Activated CD8-positive, alpha-beta T cell treated with anti-CD3 and anti-CD28 coated beads, Interleukin-2, amount 10 ng/mL, durations not matched to agents 7 days and 5 days (primary cell): ENCODE results near the gene HOMER2. TPM values are rescaled to one million over a fixed set of nuclear protein-coding genes. Genes with fewer than 3 reads are reported as not detected.

ENCODE experiments used
- ATAC-seq: fragments of 150-1000 bp; cut with Tn5 transposase; one replicate; pipeline ENCODE4 v1.10.0; 2021; ENCODE audit warnings: moderate library complexity
- CTCF ChIA-PET: fragments of 350-600 bp; sonication (Branson Sonifier 250); formaldehyde crosslinking; loops from one replicate; lab custom pipeline; 2021; ENCODE audit warnings: antibody characterized with exemption; lab: Charles Lee
- POLR2A ChIA-PET: fragments of 350-600 bp; sonication (Branson Sonifier 250); formaldehyde crosslinking; loops from one replicate; lab custom pipeline; 2021; ENCODE audit warnings: antibody characterized with exemption; lab: Charles Lee
- DNase-seq: peaks from one replicate; pipeline ENCODE4 v3.0.0-alpha.2; 2020
- H3K27ac Mint-ChIP-seq: one replicate; pipeline ENCODE4 v1.8.0; 2021; ENCODE audit warnings: mild to moderate bottlenecking, mixed read lengths
- H3K27me3 Mint-ChIP-seq: one replicate; pipeline ENCODE4 v1.8.0; 2021; ENCODE audit warnings: low read depth, mixed read lengths
- H3K36me3 Mint-ChIP-seq: one replicate; pipeline ENCODE4 v1.8.0; 2021; ENCODE audit warnings: low read depth, mixed read lengths
- H3K4me1 Mint-ChIP-seq: one replicate; pipeline ENCODE4 v1.8.0; 2021; ENCODE audit warnings: low read depth, mixed read lengths
- H3K4me3 Mint-ChIP-seq: one replicate; pipeline ENCODE4 v1.8.0; 2021; ENCODE audit warnings: mild to moderate bottlenecking, mixed read lengths
- H3K9me3 Mint-ChIP-seq: one replicate; pipeline ENCODE4 v1.8.0; 2022; ENCODE audit warnings: mixed read lengths; ENCODE audit not compliant: insufficient read depth
- total RNA-seq, 2 experiments: library from RNA; stranded (reverse); gene quantifications; one replicate each; pipeline ENCODE4 v1.2.3, GENCODE V29; 2021

HOMER2 gene
- total RNA-seq, 2 experiments from 2014 or later = 12.0 to 12.8 TPM

DNA sequence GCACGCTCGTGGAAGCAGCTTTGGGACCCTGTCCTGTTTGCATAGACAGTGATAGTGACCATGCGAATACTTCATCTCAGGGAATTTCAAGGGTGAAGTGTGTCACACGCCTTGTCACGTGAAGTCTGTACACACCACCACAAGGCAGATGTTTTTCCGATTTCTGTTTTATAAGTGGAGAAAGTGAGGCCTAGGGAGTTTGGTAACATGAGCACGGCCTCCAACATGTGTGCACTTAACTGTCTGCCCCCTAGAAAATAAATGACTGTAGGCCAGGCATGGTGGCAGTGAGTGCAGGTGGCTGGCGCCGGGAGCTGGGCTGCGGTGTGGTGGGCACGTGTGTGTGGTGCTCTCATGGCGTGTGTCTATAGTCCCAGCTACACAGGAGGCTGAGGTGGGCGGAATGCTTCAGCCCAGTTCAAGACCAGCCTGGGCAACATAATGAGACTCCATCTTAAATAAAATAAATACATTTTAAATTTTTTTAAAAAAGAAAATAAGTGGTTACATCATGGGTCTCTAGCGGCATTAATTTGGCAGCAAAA lies 101.1 kb downstream of the HOMER2 start:
- Mint-ChIP-seq H3K27me3 (no peaks in the 10 kb centered on the region), H3K9me3 (no peaks in the 10 kb centered on the region), H3K27ac (no peak overlapping the region), H3K4me3 (no peak overlapping the region), H3K36me3 (no peaks in the 10 kb centered on the region), H3K4me1 (peaks cover 32% of the 10 kb centered on the region)
- ChIA-PET POLR2A (no interaction called here), CTCF (interaction anchor here (1.8 kb wide), 1 partner anchor 149 kb away, joined by 7 read pairs; no protein-coding TSS in a partner anchor)
- ATAC-seq = no peak
- no peak for DNase-seq

DNA sequence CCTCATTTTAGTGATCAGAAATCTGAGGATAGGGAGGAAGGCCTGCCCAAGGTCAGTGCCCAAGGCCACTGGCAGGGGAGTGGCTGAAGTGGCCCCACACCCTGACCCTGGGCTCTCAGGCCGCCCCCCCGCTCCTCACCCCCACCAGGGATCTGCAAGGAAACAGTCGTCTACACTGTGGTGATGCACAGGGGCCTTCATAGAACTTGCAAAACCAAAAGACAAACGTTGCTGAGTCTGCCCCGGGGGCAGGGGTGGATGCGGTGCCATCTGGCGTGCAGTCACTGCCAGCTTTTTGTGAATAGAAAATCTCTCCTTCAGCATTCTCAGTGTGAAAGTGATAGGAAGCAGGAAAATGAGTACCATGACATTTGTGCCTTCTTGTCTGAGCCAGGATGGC lies 101.8 kb downstream of the HOMER2 start:
- no peaks in the 10 kb centered on the region for H3K27me3 Mint-ChIP-seq
- H3K9me3 Mint-ChIP-seq = no peaks in the 10 kb centered on the region
- DNase-seq (no peak), ATAC-seq (no peak)
- H3K36me3 Mint-ChIP-seq = no peaks in the 10 kb centered on the region
- no peak overlapping the region for H3K27ac Mint-ChIP-seq
- peaks cover 28% of the 10 kb centered on the region for H3K4me1 Mint-ChIP-seq
- ChIA-PET POLR2A (no interaction called here), CTCF (interaction anchor here (1.1 to 2.4 kb wide), 5 partner anchors 7 to 150 kb away, joined by 3 to 12 read pairs (median 7); no protein-coding TSS in a partner anchor)
- no peak overlapping the region for H3K4me3 Mint-ChIP-seq

GRCh38 chr15:82849556-82850512 lies 102.7 kb downstream of the HOMER2 start:
- peak; percentile 80 for DNase-seq
- H3K9me3 Mint-ChIP-seq = no peaks in the 10 kb centered on the region
- no peaks in the 10 kb centered on the region for H3K36me3 Mint-ChIP-seq
- peaks cover 3% of the 10 kb centered on the region for H3K27me3 Mint-ChIP-seq
- peaks cover 28% of the 10 kb centered on the region for H3K4me1 Mint-ChIP-seq
- ATAC-seq = peak; percentile 80
- peak overlapping the region; percentile 60 for H3K27ac Mint-ChIP-seq
- no peak overlapping the region for H3K4me3 Mint-ChIP-seq
- POLR2A ChIA-PET = interaction anchor here (0.7 kb wide), 1 partner anchor 11 kb away, joined by 4 read pairs; no protein-coding TSS in a partner anchor
- CTCF ChIA-PET = interaction anchor here (0.5 to 4.0 kb wide), 24 partner anchors 8 to 516 kb away, joined by 3 to 46 read pairs (median 5); partner anchors contain the start of gene RAMAC

GRCh38 chr15:82848241-82848993 lies 104.1 kb downstream of the HOMER2 start:
- Mint-ChIP-seq H3K27ac (no peak overlapping the region), H3K27me3 (peaks cover 6% of the 10 kb centered on the region), H3K36me3 (no peaks in the 10 kb centered on the region), H3K4me3 (no peak overlapping the region), H3K4me1 (peaks cover 27% of the 10 kb centered on the region), H3K9me3 (no peaks in the 10 kb centered on the region)
- POLR2A ChIA-PET = interaction anchor here (1.5 kb wide), 1 partner anchor 38 kb away, joined by 8 read pairs; no protein-coding TSS in a partner anchor
- peak; percentile 18 for DNase-seq
- CTCF ChIA-PET = interaction anchor here (0.7 to 4.0 kb wide), 11 partner anchors 8 to 260 kb away, joined by 3 to 46 read pairs (median 8); partner anchors contain the start of gene RAMAC
- ATAC-seq = no peak

GRCh38 chr15:82847703-82848102 lies 104.8 kb downstream of the HOMER2 start:
- H3K27me3 Mint-ChIP-seq = peaks cover 6% of the 10 kb centered on the region

GRCh38 chr15:82846621-82847020 lies 105.9 kb downstream of the HOMER2 start:
- CTCF ChIA-PET = interaction anchor here (2.3 to 4.0 kb wide), 4 partner anchors 10 to 154 kb away, joined by 8 to 46 read pairs (median 21); no protein-coding TSS in a partner anchor
- DNase-seq = peak; percentile 16

More at GRCh38 chr15:82847703-82848102, 104.8 kb downstream of the HOMER2 start:
- ChIA-PET POLR2A (interaction anchor here (1.5 kb wide), 1 partner anchor 37 kb away, joined by 8 read pairs; no protein-coding TSS in a partner anchor), CTCF (interaction anchor here (2.3 to 4.0 kb wide), 4 partner anchors 9 to 153 kb away, joined by 8 to 46 read pairs (median 21); no protein-coding TSS in a partner anchor)
- H3K4me1 Mint-ChIP-seq = peaks cover 20% of the 10 kb centered on the region
- ATAC-seq (no peak), DNase-seq (peak; percentile 19)
- H3K27ac Mint-ChIP-seq = no peak overlapping the region
- peaks cover 2% of the 10 kb centered on the region for H3K36me3 Mint-ChIP-seq
- H3K4me3 Mint-ChIP-seq = no peak overlapping the region
- no peaks in the 10 kb centered on the region for H3K9me3 Mint-ChIP-seq

GRCh38 chr15:82845686-82846085 lies 106.8 kb downstream of the HOMER2 start:
- peaks cover 6% of the 10 kb centered on the region for H3K36me3 Mint-ChIP-seq
- H3K27ac Mint-ChIP-seq = no peak overlapping the region
- ChIA-PET POLR2A (no interaction called here), CTCF (no interaction called here)
- no peaks in the 10 kb centered on the region for H3K9me3 Mint-ChIP-seq
- H3K4me3 Mint-ChIP-seq = no peak overlapping the region
- peaks cover 6% of the 10 kb centered on the region for H3K27me3 Mint-ChIP-seq
- ATAC-seq = no peak
- peaks cover 19% of the 10 kb centered on the region for H3K4me1 Mint-ChIP-seq
- peak; percentile 12 for DNase-seq

More at GRCh38 chr15:82846621-82847020, 105.9 kb downstream of the HOMER2 start:
- no peak overlapping the region for H3K27ac Mint-ChIP-seq
- peaks cover 6% of the 10 kb centered on the region for H3K36me3 Mint-ChIP-seq
- peaks cover 6% of the 10 kb centered on the region for H3K27me3 Mint-ChIP-seq
- H3K4me3 Mint-ChIP-seq = no peak overlapping the region
- no peak for ATAC-seq
- H3K9me3 Mint-ChIP-seq = no peaks in the 10 kb centered on the region
- H3K4me1 Mint-ChIP-seq = peaks cover 19% of the 10 kb centered on the region
- POLR2A ChIA-PET = no interaction called here

DNA sequence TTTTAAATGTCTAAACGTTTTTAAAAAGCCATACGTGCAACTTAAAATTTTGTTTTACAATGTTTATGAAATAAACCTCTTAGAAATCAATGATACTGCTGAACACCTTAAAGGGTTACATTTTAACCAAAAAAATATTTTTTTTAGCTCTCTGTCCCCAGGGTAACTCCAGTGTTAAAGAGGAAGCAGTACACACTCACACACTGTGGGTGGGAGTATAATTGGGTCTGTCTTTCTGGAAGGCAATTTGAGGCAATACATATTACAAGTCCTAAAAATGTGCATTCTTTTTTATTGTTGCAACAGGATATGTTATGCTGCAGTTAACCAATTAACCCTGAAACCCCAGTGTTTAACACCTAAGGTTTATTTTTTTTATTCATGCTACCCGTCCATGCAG lies 109.0 kb downstream of the HOMER2 start:
- ATAC-seq = no peak
- ChIA-PET CTCF (no interaction called here), POLR2A (no interaction called here)
- Mint-ChIP-seq H3K27me3 (peaks cover 6% of the 10 kb centered on the region), H3K4me1 (peaks cover 9% of the 10 kb centered on the region), H3K27ac (no peak overlapping the region), H3K36me3 (peaks cover 12% of the 10 kb centered on the region), H3K4me3 (no peak overlapping the region), H3K9me3 (no peaks in the 10 kb centered on the region)
- no peak for DNase-seq

DNA sequence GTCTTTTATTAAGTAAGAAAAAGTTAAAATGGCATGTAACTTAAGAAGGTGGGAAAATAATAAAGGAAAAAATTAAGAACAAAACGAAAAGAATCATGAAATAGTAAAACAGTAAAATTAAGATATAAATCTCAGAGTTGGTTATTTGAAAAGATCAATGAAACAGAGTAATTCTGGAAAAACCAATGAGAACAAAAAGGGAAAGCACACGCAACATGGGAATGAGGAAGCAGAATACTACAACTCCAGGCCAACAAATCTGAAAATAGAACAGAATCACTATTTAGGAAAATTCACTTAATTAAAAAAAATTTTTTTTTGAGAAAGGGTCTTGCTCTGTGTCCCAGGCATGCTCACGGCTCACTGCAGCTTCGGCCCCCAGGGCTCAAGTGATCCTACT lies 112.4 kb downstream of the HOMER2 start:
- H3K4me3 Mint-ChIP-seq = no peak overlapping the region
- ATAC-seq (no peak), DNase-seq (no peak)
- POLR2A ChIA-PET = no interaction called here
- H3K27ac Mint-ChIP-seq = no peak overlapping the region
- peaks cover 5% of the 10 kb centered on the region for H3K4me1 Mint-ChIP-seq
- CTCF ChIA-PET = interaction anchor here (1.3 kb wide), 1 partner anchor 9 kb away, joined by 3 read pairs; no protein-coding TSS in a partner anchor
- no peaks in the 10 kb centered on the region for H3K9me3 Mint-ChIP-seq
- H3K27me3 Mint-ChIP-seq = peaks cover 6% of the 10 kb centered on the region
- H3K36me3 Mint-ChIP-seq = peaks cover 42% of the 10 kb centered on the region

- H3K36me3 Mint-ChIP-seq = peaks cover 50% of the 10 kb centered on the region
- H3K4me1 Mint-ChIP-seq = no peaks in the 10 kb centered on the region
- H3K9me3 Mint-ChIP-seq = no peaks in the 10 kb centered on the region
- CTCF ChIA-PET = interaction anchor here (2.0 kb wide), 1 partner anchor 10 kb away, joined by 10 read pairs; no protein-coding TSS in a partner anchor
- H3K4me3 Mint-ChIP-seq = no peak overlapping the region
- no peaks in the 10 kb centered on the region for H3K27me3 Mint-ChIP-seq
- no peak for DNase-seq
- no peak for ATAC-seq
- POLR2A ChIA-PET = interaction anchor here (1.5 kb wide), 1 partner anchor 29 kb away, joined by 5 read pairs; no protein-coding TSS in a partner anchor
- no peak overlapping the region for H3K27ac Mint-ChIP-seq
These were observed 113.4 kb downstream of the HOMER2 start for GRCh38 chr15:82839136-82839535.
